Tibial nerve (tissue), 4 donors: ENCODE measurements around the gene NUP133.
"Not testable (repeated sequence)": the region's sequence is repeated elsewhere in the genome, so short reads cannot be mapped to it uniquely, and the experiment has no call there.

Experiments used
- EP300 ChIP-seq, 2 donors: sonication (generic); formaldehyde crosslinking; IDR thresholded peaks; one replicate each; pipeline ENCODE4 v1.6.1; 2017; ENCODE audit warnings: antibody characterized with exemption in 2 of 2, mild to moderate bottlenecking in 1 of 2
- POLR2A ChIP-seq, 2 donors: fragments of 450-650 bp; IDR thresholded peaks; one replicate each; pipeline ENCODE4 v1.6.1; 2017; ENCODE audit warnings: antibody characterized with exemption in 2 of 2, mild to moderate bottlenecking in 2 of 2, moderate library complexity in 2 of 2
- TF ChIP-seq, protein P1 (sequence below), 5 experiments: fragments of 200-600 bp in 3 of 5; fragments of 450-650 bp in 2 of 5; sonication (generic) in 3 of 5; IDR thresholded peaks; one replicate each; pipeline ENCODE4 v1.5.1; 2016 to 2019; ENCODE audit warnings: antibody characterized with exemption in 5 of 5, mild to moderate bottlenecking in 3 of 5, moderate library complexity in 2 of 5

DNA sequence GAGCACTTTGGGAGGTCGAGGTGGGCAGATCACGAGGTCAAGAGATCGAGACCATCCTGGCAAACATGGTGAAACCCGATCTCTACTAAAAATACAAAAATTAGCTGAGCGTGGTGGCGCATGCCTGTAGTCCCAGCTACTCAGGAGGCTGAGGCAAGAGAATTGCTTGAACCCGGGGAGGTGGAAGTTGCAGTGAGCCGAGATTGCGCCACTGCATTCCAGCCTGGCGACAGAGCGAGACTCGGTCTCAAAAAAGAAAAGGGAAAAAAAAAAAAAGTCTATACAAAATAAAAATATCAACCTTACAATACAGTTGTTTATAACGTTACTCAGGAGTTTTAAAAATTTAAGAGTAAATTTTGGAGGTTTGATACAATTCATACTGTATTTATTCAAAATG lies 32.3 kb downstream of the NUP133 start:
- TF ChIP-seq, protein P1, sequence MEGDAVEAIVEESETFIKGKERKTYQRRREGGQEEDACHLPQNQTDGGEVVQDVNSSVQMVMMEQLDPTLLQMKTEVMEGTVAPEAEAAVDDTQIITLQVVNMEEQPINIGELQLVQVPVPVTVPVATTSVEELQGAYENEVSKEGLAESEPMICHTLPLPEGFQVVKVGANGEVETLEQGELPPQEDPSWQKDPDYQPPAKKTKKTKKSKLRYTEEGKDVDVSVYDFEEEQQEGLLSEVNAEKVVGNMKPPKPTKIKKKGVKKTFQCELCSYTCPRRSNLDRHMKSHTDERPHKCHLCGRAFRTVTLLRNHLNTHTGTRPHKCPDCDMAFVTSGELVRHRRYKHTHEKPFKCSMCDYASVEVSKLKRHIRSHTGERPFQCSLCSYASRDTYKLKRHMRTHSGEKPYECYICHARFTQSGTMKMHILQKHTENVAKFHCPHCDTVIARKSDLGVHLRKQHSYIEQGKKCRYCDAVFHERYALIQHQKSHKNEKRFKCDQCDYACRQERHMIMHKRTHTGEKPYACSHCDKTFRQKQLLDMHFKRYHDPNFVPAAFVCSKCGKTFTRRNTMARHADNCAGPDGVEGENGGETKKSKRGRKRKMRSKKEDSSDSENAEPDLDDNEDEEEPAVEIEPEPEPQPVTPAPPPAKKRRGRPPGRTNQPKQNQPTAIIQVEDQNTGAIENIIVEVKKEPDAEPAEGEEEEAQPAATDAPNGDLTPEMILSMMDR (IDR thresholded peaks at IDR 0.05) = not testable (repeated sequence)
- TF ChIP-seq POLR2A, EP300 (IDR thresholded peaks at IDR 0.05): not testable (repeated sequence)
